SU-DHL-6 (cell line): ENCODE results near the gene PLD3.

Experiments used
- EZH2phosphoT487 ChIP-seq: fragments of 200-600 bp; sonication (generic), shearing (Covaris generic); conservative IDR thresholded peaks from 2 replicates; pipeline ENCODE4 v1.6.1; 2018; ENCODE audit warnings: mild to moderate bottlenecking, antibody characterized with exemption, low read length, moderate library complexity, mixed read lengths
- TF ChIP-seq, protein P1 (sequence below): fragments of 200-600 bp; sonication (generic); IDR thresholded peaks from one replicate; pipeline ENCODE4 v1.5.1; 2017; ENCODE audit warnings: antibody characterized with exemption, mild to moderate bottlenecking, low read length, moderate library complexity; ENCODE audit not compliant: insufficient read depth, poor library complexity, severe bottlenecking

DNA sequence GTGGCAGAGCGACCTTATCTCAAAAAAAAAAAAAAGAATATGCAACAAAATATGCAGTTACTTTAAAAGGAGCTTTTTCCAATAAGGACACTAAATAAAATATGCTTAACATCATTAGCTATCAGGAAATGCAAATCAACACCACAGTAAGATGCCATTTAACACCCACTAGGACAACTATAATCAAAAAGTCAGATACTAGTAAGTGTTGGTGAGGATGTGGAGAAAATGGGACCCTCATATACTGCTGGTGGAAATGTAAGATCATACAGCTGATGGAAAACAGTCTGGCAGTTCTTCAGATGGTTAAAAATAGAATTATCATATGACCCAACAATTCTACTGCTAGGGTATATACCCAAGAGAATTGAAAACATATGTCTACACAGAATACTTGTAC, 38.8 kb upstream of the PLD3 start:
- TF ChIP-seq, protein P1, sequence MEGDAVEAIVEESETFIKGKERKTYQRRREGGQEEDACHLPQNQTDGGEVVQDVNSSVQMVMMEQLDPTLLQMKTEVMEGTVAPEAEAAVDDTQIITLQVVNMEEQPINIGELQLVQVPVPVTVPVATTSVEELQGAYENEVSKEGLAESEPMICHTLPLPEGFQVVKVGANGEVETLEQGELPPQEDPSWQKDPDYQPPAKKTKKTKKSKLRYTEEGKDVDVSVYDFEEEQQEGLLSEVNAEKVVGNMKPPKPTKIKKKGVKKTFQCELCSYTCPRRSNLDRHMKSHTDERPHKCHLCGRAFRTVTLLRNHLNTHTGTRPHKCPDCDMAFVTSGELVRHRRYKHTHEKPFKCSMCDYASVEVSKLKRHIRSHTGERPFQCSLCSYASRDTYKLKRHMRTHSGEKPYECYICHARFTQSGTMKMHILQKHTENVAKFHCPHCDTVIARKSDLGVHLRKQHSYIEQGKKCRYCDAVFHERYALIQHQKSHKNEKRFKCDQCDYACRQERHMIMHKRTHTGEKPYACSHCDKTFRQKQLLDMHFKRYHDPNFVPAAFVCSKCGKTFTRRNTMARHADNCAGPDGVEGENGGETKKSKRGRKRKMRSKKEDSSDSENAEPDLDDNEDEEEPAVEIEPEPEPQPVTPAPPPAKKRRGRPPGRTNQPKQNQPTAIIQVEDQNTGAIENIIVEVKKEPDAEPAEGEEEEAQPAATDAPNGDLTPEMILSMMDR, result no peak
- TF ChIP-seq EZH2phosphoT487, result no peak
